MCF 10A (cell line): ENCODE measurements around the gene CRACDL. TPM values are rescaled to one million over a fixed set of nuclear protein-coding genes. Genes with fewer than 3 reads are reported as not detected.
A peak's percentile ranks its signal among the peaks of the same experiment; 100 is the strongest.

Experiments
- BruUV-seq: library from RNA; stranded (reverse); fragments of 400-500 nt; replicated peaks from 2 replicates; lab custom pipeline; 2021; lab: Mats Ljungman, UMichigan
- CTCF ChIA-PET: fragments of 300-600 bp; sonication (Branson Sonifier 250); formaldehyde crosslinking; extraction: SDS; loops from one replicate; lab custom pipeline; 2021; ENCODE audit warnings: antibody characterized with exemption, inconsistent platforms; lab: Yijun Ruan, JAX
- POLR2A ChIA-PET: fragments of 300-600, 350-650 bp; sonication (Branson Sonifier 250); formaldehyde crosslinking; extraction: SDS; loops from one replicate; lab custom pipeline; 2020; ENCODE audit warnings: antibody characterized with exemption, inconsistent platforms; lab: Yijun Ruan, JAX
- DNase-seq: peaks from one replicate; pipeline ENCODE4 v3.0.0-alpha.2; 2018; ENCODE audit not compliant: unreplicated experiment
- H3K27ac Mint-ChIP-seq: one replicate; pipeline ENCODE4 v1.8.0; 2022; ENCODE audit warnings: mild to moderate bottlenecking, low read depth, mixed read lengths; ENCODE audit not compliant: unreplicated experiment
- H3K27me3 Mint-ChIP-seq: one replicate; pipeline ENCODE4 v1.8.0; 2022; ENCODE audit warnings: mixed read lengths; ENCODE audit not compliant: insufficient read depth, unreplicated experiment
- H3K36me3 Mint-ChIP-seq: one replicate; pipeline ENCODE4 v1.8.0; 2022; ENCODE audit warnings: mild to moderate bottlenecking, moderate library complexity, mixed read lengths; ENCODE audit not compliant: insufficient read depth, unreplicated experiment
- H3K4me1 Mint-ChIP-seq: one replicate; pipeline ENCODE4 v1.8.0; 2022; ENCODE audit warnings: mixed read lengths; ENCODE audit not compliant: insufficient read depth, unreplicated experiment
- H3K4me3 Mint-ChIP-seq: one replicate; pipeline ENCODE4 v1.8.0; 2022; ENCODE audit warnings: mild to moderate bottlenecking, moderate library complexity, mixed read lengths; ENCODE audit not compliant: unreplicated experiment
- H3K9me3 Mint-ChIP-seq: one replicate; pipeline ENCODE4 v1.8.0; 2022; ENCODE audit warnings: mixed read lengths; ENCODE audit not compliant: unreplicated experiment
- intact Hi-C: fragments of 100-400 bp; cut with micrococcal nuclease; formaldehyde crosslinking; loops from 2 replicates; pipeline ENCODE4 v1.14.1; 2022
- total RNA-seq: library from RNA; stranded (reverse); gene quantifications from 2 replicates; pipeline ENCODE4 v1.2.3, GENCODE V29; 2022
- TF ChIP-seq, protein P1 (sequence below): fragments of 200-600 bp; IDR thresholded peaks from one replicate; pipeline ENCODE4 v1.8.0; 2022; ENCODE audit warnings: antibody characterized with exemption, mild to moderate bottlenecking; ENCODE audit not compliant: unreplicated experiment

Gene CRACDL
- total RNA-seq, 1 experiment from 2014 or later = 12.9 TPM

DNA sequence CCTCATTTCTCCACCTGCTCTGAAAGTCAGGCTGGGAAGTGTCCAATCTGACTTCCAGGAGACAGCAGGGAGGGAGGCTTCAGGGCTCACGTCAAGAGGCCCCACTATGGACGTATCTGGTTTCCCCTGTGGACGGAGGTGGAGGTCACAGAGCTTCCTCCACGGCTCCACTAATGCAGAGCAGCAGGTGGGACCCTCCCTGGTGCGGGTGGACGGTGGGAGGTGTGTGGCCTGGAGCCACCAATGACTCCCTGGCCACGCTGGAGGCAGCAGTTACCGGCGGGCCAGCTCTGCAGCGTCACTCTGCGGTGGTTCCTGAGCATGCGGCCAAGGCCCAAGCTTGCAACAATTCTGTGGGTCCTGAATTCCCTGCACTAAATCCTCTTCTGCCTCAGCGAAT lies 9.0 kb downstream of the CRACDL start:
- DNase-seq = no peak
- CTCF ChIA-PET = interaction anchor here (1.2 kb wide), 1 partner anchor 10 kb away, joined by 3 read pairs; no protein-coding TSS in a partner anchor
- intact Hi-C loops = no loop called here
- TF ChIP-seq, protein P1, sequence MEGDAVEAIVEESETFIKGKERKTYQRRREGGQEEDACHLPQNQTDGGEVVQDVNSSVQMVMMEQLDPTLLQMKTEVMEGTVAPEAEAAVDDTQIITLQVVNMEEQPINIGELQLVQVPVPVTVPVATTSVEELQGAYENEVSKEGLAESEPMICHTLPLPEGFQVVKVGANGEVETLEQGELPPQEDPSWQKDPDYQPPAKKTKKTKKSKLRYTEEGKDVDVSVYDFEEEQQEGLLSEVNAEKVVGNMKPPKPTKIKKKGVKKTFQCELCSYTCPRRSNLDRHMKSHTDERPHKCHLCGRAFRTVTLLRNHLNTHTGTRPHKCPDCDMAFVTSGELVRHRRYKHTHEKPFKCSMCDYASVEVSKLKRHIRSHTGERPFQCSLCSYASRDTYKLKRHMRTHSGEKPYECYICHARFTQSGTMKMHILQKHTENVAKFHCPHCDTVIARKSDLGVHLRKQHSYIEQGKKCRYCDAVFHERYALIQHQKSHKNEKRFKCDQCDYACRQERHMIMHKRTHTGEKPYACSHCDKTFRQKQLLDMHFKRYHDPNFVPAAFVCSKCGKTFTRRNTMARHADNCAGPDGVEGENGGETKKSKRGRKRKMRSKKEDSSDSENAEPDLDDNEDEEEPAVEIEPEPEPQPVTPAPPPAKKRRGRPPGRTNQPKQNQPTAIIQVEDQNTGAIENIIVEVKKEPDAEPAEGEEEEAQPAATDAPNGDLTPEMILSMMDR = no peak
- Mint-ChIP-seq H3K4me3 (no peak overlapping the region), H3K9me3 (no peaks in the 10 kb centered on the region), H3K36me3 (no peaks in the 10 kb centered on the region), H3K27me3 (no peaks in the 10 kb centered on the region), H3K4me1 (no peaks in the 10 kb centered on the region), H3K27ac (no peak overlapping the region)
- BruUV-seq = no TSS peak
- POLR2A ChIA-PET = interaction anchor here (0.7 to 1.6 kb wide), 3 partner anchors 10 to 13 kb away, joined by 3 to 6 read pairs (median 4); no protein-coding TSS in a partner anchor

GRCh38 chr2:98926601-98927000 lies 9.4 kb downstream of the CRACDL start:
- TF ChIP-seq, protein P1 = no peak
- ChIA-PET CTCF (interaction anchor here (0.5 to 0.7 kb wide), 2 partner anchors 60 to 231 kb away, joined by 3 to 4 read pairs; no protein-coding TSS in a partner anchor), POLR2A (interaction anchor here (0.6 to 1.6 kb wide), 5 partner anchors 9 to 206 kb away, joined by 3 to 6 read pairs (median 3); no protein-coding TSS in a partner anchor)
- BruUV-seq = no TSS peak
- Mint-ChIP-seq H3K4me3 (no peak overlapping the region), H3K36me3 (no peaks in the 10 kb centered on the region), H3K4me1 (no peaks in the 10 kb centered on the region), H3K27me3 (no peaks in the 10 kb centered on the region), H3K9me3 (no peaks in the 10 kb centered on the region), H3K27ac (no peak overlapping the region)
- intact Hi-C loops = no loop called here
- peak; percentile 31 for DNase-seq

- Mint-ChIP-seq H3K9me3 (no peaks in the 10 kb centered on the region), H3K36me3 (no peaks in the 10 kb centered on the region), H3K4me1 (no peaks in the 10 kb centered on the region), H3K27me3 (no peaks in the 10 kb centered on the region), H3K4me3 (no peak overlapping the region), H3K27ac (no peak overlapping the region)
- CTCF ChIA-PET = interaction anchor here (1.7 kb wide), 1 partner anchor 12 kb away, joined by 6 read pairs; the partner anchor contains the start of gene CRACDL
- TF ChIP-seq, protein P1 = no peak
- BruUV-seq = no TSS peak
- POLR2A ChIA-PET = no interaction called here
- intact Hi-C loops = no loop called here
- DNase-seq = no peak
These were observed 11.1 kb downstream of the CRACDL start for GRCh38 chr2:98924910-98925309.

DNA sequence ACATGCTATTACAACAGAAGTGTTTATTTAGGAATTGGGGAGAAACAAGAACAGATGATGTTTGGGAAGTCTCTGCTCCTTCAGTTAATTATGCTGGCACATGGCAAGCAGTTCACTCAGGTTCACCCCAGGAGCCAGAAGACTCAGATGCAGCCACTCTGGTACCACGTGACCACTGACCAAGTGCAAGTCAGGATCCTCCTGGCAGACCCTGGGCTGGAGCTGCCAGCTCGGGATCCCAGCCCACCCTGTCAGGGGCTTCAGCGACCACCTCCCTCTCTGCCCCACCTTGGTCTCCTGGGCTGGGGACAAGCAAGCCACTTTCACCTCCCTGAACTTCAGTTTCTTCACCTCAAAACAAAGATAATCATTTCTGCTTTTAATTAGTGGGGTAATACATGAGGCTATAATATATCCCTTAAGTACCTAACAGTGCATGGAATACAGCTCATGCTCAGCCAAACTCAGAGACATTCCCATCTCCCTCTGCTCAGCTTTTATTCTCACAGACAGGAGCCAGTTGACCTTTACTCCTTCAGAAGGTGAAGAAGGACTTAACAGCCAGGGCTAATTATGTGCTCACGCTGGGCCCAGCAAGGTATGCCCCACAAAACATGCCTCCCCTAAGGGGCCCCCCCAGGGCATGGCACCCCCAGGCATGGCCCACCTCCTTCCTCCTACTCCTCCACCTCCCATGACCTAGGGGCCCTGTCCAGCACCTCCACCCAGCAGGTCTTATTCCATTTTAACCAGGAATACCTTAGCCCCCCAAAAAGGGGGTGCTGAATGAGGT lies 11.8 kb downstream of the CRACDL start:
- POLR2A ChIA-PET = no interaction called here
- TF ChIP-seq, protein P1 = no peak
- Mint-ChIP-seq H3K27me3 (no peaks in the 10 kb centered on the region), H3K4me1 (no peaks in the 10 kb centered on the region), H3K4me3 (no peak overlapping the region), H3K27ac (no peak overlapping the region), H3K9me3 (no peaks in the 10 kb centered on the region), H3K36me3 (no peaks in the 10 kb centered on the region)
- no TSS peak for BruUV-seq
- intact Hi-C loops = no loop called here
- CTCF ChIA-PET = interaction anchor here (1.7 kb wide), 1 partner anchor 12 kb away, joined by 6 read pairs; the partner anchor contains the start of gene CRACDL
- DNase-seq = no peak
